IMR-90 (cell line): ENCODE data around the gene CDCP2.

Experiments
- BHLHE40 ChIP-seq: fragments of 150-350 bp; IDR thresholded peaks from 2 replicates; pipeline ENCODE4 v1.6.1; 2016; ENCODE audit warnings: mild to moderate bottlenecking, low read depth, low read length
- CEBPB ChIP-seq: IDR thresholded peaks from 2 replicates; pipeline ENCODE4 v1.6.1; 2012; ENCODE audit warnings: low read depth, low read length, improper control_type of control experiment
- FOS ChIP-seq: fragments of 150-350 bp; IDR thresholded peaks from 2 replicates; pipeline ENCODE4 v1.6.1; 2016; ENCODE audit warnings: low read depth, low read length
- MAZ ChIP-seq: IDR thresholded peaks from 2 replicates; pipeline ENCODE4 v1.6.1; 2012; ENCODE audit warnings: low read depth, mild to moderate bottlenecking, low read length, improper control_type of control experiment, moderate library complexity, borderline replicate concordance
- POLR2A ChIP-seq: IDR thresholded peaks from 2 replicates; pipeline ENCODE4 v1.6.1; 2012; ENCODE audit warnings: mild to moderate bottlenecking, low read depth, low read length
- RAD21 ChIP-seq: IDR thresholded peaks from 2 replicates; pipeline ENCODE4 v1.6.1; 2012; ENCODE audit warnings: low read length, improper control_type of control experiment
- RFX5 ChIP-seq: IDR thresholded peaks from 2 replicates; pipeline ENCODE4 v1.8.0; 2012; ENCODE audit warnings: low read depth, mild to moderate bottlenecking, low read length, moderate library complexity
- TF ChIP-seq, protein P1 (sequence below): conservative IDR thresholded peaks from 2 replicates; pipeline ENCODE4 v1.5.1; 2012; ENCODE audit warnings: mild to moderate bottlenecking, low read depth, low read length, improper control_type of control experiment
- TF ChIP-seq, protein P2 (sequence below): fragments of 150-350 bp; IDR thresholded peaks from 2 replicates; pipeline ENCODE4 v1.6.1; 2017; ENCODE audit warnings: mild to moderate bottlenecking, antibody characterized with exemption, low read length, low read depth
- TF ChIP-seq, protein P3 (sequence below): fragments of 150-350 bp; IDR thresholded peaks from 2 replicates; pipeline ENCODE4 v1.6.1; 2016; ENCODE audit warnings: low read depth, mild to moderate bottlenecking, low read length, moderate library complexity, borderline replicate concordance

DNA sequence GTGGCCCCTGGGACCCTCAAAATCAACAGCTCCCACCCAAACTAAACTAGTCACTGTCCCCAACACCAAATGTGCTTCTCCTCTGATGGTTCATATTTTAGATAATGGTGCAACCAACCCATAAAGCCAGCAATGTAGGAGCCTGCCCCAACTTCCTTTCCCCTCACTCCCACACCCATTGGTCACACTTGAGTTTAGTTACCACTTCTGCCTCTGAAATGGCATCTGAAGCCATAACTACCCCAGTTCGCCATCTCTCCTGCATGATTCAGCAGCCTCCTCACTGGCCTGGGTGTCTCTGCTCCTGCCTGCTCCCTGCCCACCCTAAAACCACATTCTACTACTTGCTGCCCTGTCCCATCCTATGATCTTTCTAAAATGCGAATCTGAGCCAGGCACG, 3.4 kb upstream of the CDCP2 start:
- TF ChIP-seq, protein P1, sequence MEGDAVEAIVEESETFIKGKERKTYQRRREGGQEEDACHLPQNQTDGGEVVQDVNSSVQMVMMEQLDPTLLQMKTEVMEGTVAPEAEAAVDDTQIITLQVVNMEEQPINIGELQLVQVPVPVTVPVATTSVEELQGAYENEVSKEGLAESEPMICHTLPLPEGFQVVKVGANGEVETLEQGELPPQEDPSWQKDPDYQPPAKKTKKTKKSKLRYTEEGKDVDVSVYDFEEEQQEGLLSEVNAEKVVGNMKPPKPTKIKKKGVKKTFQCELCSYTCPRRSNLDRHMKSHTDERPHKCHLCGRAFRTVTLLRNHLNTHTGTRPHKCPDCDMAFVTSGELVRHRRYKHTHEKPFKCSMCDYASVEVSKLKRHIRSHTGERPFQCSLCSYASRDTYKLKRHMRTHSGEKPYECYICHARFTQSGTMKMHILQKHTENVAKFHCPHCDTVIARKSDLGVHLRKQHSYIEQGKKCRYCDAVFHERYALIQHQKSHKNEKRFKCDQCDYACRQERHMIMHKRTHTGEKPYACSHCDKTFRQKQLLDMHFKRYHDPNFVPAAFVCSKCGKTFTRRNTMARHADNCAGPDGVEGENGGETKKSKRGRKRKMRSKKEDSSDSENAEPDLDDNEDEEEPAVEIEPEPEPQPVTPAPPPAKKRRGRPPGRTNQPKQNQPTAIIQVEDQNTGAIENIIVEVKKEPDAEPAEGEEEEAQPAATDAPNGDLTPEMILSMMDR: no peak
- TF ChIP-seq POLR2A (no peak), FOS (no peak), BHLHE40 (no peak), CEBPB (no peak), RAD21 (no peak), MAZ (no peak), RFX5 (no peak)
- TF ChIP-seq, protein P2, sequence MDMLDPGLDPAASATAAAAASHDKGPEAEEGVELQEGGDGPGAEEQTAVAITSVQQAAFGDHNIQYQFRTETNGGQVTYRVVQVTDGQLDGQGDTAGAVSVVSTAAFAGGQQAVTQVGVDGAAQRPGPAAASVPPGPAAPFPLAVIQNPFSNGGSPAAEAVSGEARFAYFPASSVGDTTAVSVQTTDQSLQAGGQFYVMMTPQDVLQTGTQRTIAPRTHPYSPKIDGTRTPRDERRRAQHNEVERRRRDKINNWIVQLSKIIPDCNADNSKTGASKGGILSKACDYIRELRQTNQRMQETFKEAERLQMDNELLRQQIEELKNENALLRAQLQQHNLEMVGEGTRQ: no peak
- TF ChIP-seq, protein P3, sequence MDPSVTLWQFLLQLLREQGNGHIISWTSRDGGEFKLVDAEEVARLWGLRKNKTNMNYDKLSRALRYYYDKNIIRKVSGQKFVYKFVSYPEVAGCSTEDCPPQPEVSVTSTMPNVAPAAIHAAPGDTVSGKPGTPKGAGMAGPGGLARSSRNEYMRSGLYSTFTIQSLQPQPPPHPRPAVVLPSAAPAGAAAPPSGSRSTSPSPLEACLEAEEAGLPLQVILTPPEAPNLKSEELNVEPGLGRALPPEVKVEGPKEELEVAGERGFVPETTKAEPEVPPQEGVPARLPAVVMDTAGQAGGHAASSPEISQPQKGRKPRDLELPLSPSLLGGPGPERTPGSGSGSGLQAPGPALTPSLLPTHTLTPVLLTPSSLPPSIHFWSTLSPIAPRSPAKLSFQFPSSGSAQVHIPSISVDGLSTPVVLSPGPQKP: no peak
